ENCODE measurements around the gene FAM168A. TPM values are rescaled to one million over a fixed set of nuclear protein-coding genes. Genes with fewer than 3 reads are reported as not detected.
A peak's percentile ranks its signal among the peaks of the same experiment; 100 is the strongest.

The FAM168A gene
- polyA plus RNA-seq, 1 donor (not counting 4 experiments of a cell fraction or from before 2014, with no cell fraction given) = 11.8 TPM

DNA sequence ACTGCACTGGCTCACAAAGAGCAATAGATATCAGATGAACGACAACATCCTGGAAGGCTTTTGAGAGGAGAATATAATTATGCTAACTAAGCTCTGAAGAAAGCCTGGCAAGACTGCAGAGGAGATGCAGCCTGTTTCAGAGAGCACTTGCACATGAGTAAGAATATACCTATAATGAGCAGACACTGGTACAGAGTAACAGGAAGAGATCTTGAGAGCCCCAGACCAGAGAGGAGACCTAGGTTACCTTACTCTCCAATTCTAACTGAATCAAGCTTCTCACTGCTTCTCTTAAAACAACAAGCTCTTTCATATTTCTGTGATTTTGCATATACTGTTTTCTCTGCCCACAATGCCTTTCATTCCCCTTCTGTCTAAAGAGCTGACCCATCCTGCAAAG, 66.5 kb downstream of the FAM168A start:
- Histone ChIP-seq H3K4me3 (ENCODE audit: control insufficient read depth in 2 of 3, extremely low read depth in 1 of 3, insufficient read depth in 2 of 3, low read depth in 1 of 3, low read length in 3 of 3) (no peak overlapping the region), H3K36me3 (ENCODE audit: control insufficient read depth in 2 of 2, extremely low read depth in 1 of 2, insufficient read depth in 2 of 2, low read length in 2 of 2) (no peaks in the 10 kb centered on the region), H4K20me1 (ENCODE audit: control insufficient read depth, extremely low read depth, insufficient read depth, low read length) (no peaks in the 10 kb centered on the region), H3K4me1 (ENCODE audit: control insufficient read depth, extremely low read depth, insufficient read depth, low read length) (no peaks in the 10 kb centered on the region), H3K27ac (ENCODE audit: control insufficient read depth, insufficient read depth, low read length) (no peak overlapping the region), H3K9ac (ENCODE audit: control insufficient read depth, extremely low read depth, insufficient read depth, low read length) (no peak overlapping the region), H3K9me3 (ENCODE audit: control insufficient read depth, low read depth, low read length) (no peaks in the 10 kb centered on the region), H3K79me2 (ENCODE audit: control insufficient read depth, insufficient read depth, low read length) (no peaks in the 10 kb centered on the region), H3K27me3 (ENCODE audit: control insufficient read depth, extremely low read depth, insufficient read depth, low read length) (no peaks in the 10 kb centered on the region), H3K4me2 (ENCODE audit: control insufficient read depth, extremely low read depth, insufficient read depth, low read depth, low read length) (no peak overlapping the region), H2AFZ (ENCODE audit: control insufficient read depth, low read length) (no peak overlapping the region), H3K9me1 (ENCODE audit: control insufficient read depth, extremely low read depth, insufficient read depth, low read length) (no peaks in the 10 kb centered on the region)
- dilution Hi-C loops (cut with MboI; ENCODE audit: extremely low pct_ligation_motif_present, low sequenced_read_pairs) = no loop called here
- TF ChIP-seq CTCF (optimal IDR thresholded peaks at IDR 0.05 in 1 of 3, IDR thresholded peaks at IDR 0.05 in 1 of 3, conservative IDR thresholded peaks at IDR 0.05 in 1 of 3; ENCODE audit: extremely low read depth in 1 of 3, insufficient read depth in 2 of 3, low read length in 3 of 3) (no peak), EZH2 (IDR thresholded peaks at IDR 0.05; ENCODE audit: low read length) (no peak)
- FAIRE-seq = no peak
- DNase-seq (ENCODE audit: low read depth, low spot score) = no peak

DNA sequence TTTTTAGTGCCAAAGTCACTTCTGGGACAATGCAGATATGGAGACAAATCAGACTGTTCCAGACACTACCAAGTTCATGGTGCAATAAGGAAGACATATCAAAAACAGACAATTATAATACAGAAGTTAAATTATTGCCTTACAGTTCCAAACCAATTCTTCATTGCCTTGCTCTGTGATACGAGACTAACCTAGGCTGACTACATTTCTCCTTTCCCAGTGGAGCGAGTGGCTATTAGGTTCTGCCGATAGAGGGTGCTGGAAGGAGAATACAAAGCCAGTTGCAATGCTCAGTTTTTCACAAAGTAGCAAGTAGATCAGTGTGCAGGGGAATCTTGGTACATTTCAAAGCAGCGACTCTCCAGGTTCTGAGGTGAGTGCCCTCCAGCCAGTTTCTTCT, 67.8 kb downstream of the FAM168A start:
- TF ChIP-seq CTCF (optimal IDR thresholded peaks at IDR 0.05 in 1 of 3, IDR thresholded peaks at IDR 0.05 in 1 of 3, conservative IDR thresholded peaks at IDR 0.05 in 1 of 3; ENCODE audit: extremely low read depth in 1 of 3, insufficient read depth in 2 of 3, low read length in 3 of 3) (peak in 2 of 3 experiments; percentile 14 to 31), EZH2 (IDR thresholded peaks at IDR 0.05; ENCODE audit: low read length) (no peak)
- no peaks in the 10 kb centered on the region for H3K36me3 ChIP-seq (ENCODE audit: control insufficient read depth in 2 of 2, extremely low read depth in 1 of 2, insufficient read depth in 2 of 2, low read length in 2 of 2)
- H3K4me1 ChIP-seq (ENCODE audit: control insufficient read depth, extremely low read depth, insufficient read depth, low read length) = no peaks in the 10 kb centered on the region
- H2AFZ ChIP-seq (ENCODE audit: control insufficient read depth, low read length) = no peak overlapping the region
- H3K4me2 ChIP-seq (ENCODE audit: control insufficient read depth, extremely low read depth, insufficient read depth, low read depth, low read length) = no peak overlapping the region
- no peak for FAIRE-seq
- no peak for DNase-seq (ENCODE audit: low read depth, low spot score)
- no peaks in the 10 kb centered on the region for H3K9me1 ChIP-seq (ENCODE audit: control insufficient read depth, extremely low read depth, insufficient read depth, low read length)
- H3K27me3 ChIP-seq (ENCODE audit: control insufficient read depth, extremely low read depth, insufficient read depth, low read length) = no peaks in the 10 kb centered on the region
- H3K79me2 ChIP-seq (ENCODE audit: control insufficient read depth, insufficient read depth, low read length) = no peaks in the 10 kb centered on the region
- H3K27ac ChIP-seq (ENCODE audit: control insufficient read depth, insufficient read depth, low read length) = no peak overlapping the region
- H3K4me3 ChIP-seq (ENCODE audit: control insufficient read depth in 2 of 3, extremely low read depth in 1 of 3, insufficient read depth in 2 of 3, low read depth in 1 of 3, low read length in 3 of 3) = no peak overlapping the region
- no peaks in the 10 kb centered on the region for H3K9me3 ChIP-seq (ENCODE audit: control insufficient read depth, low read depth, low read length)
- no peak overlapping the region for H3K9ac ChIP-seq (ENCODE audit: control insufficient read depth, extremely low read depth, insufficient read depth, low read length)
- H4K20me1 ChIP-seq (ENCODE audit: control insufficient read depth, extremely low read depth, insufficient read depth, low read length) = no peaks in the 10 kb centered on the region
- dilution Hi-C loops (cut with MboI; ENCODE audit: extremely low pct_ligation_motif_present, low sequenced_read_pairs) = no loop called here

Data from keratinocyte (primary cell).